ENCODE measurements around the gene PDGFRA. TPM values are rescaled to one million over a fixed set of nuclear protein-coding genes. Genes with fewer than 3 reads are reported as not detected.

PDGFRA gene
- 0.07 TPM for polyA plus RNA-seq (2013)

DNA sequence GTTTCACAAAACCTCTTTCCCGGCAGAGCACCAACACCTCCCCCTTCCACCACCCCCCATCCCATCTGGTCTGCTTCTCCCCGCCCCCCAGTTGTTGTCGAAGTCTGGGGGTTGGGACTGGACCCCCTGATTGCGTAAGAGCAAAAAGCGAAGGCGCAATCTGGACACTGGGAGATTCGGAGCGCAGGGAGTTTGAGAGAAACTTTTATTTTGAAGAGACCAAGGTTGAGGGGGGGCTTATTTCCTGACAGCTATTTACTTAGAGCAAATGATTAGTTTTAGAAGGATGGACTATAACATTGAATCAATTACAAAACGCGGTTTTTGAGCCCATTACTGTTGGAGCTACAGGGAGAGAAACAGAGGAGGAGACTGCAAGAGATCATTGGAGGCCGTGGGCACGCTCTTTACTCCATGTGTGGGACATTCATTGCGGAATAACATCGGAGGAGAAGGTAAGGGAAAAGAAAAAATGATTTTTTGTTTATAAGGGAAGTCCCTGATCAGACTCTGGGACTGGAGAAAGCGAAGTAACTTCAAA, at the start of gene PDGFRA:
TSS of gene PDGFRA (plus strand) at position 333 of the 541 bp plus-strand sequence. CDS start 29,476 bp downstream, outside the sequence.
- ChIA-PET CTCF (interaction anchor here (0.6 to 1.8 kb wide), 10 partner anchors 10 to 1496 kb away, joined by 3 to 5 read pairs (median 4); no protein-coding TSS in a partner anchor), POLR2A (no interaction called here)
- Histone ChIP-seq H3K4me1 (ENCODE audit: control extremely low read depth in 1 of 4, control insufficient read depth in 4 of 4, insufficient read depth in 4 of 4, low read length in 3 of 4) (peaks cover 0 to 75% (median 57%) of the 10 kb centered on the region in 4 experiments), H3K27ac (ENCODE audit: insufficient read depth in 1 of 2, low read depth in 1 of 2, low read length in 2 of 2, poor library complexity in 1 of 2, severe bottlenecking in 2 of 2) (no peak within 1 kb of the TSS), H3K9me3 (ENCODE audit: control extremely low read depth in 1 of 5, control insufficient read depth in 4 of 5, insufficient read depth in 2 of 5, low read depth in 1 of 5, low read length in 4 of 5) (peaks cover 0 to 2% (median 0%) of the 10 kb centered on the region in 5 experiments), H3K4me3 (ENCODE audit: control insufficient read depth in 1 of 7, extremely low read depth in 1 of 7, insufficient read depth in 4 of 7, low read depth in 2 of 7, low read length in 6 of 7) (peak within 1 kb of the TSS in 3 of 7 experiments; percentile 61 to 76 (median 71)), H3K36me3 (ENCODE audit: control insufficient read depth in 4 of 4, insufficient read depth in 4 of 4, low read length in 3 of 4) (no peaks in the 10 kb centered on the region), H3K27me3 (replicated peaks in 2 of 5; ENCODE audit: control insufficient read depth in 4 of 5, insufficient read depth in 5 of 5, low read length in 4 of 5) (peaks cover 0 to 90% (median 60%) of the 10 kb centered on the region in 5 experiments)
- 7% methylated on average over 11 of the region's 15 CpGs for WGBS (ENCODE audit: insufficient coverage)
- peak in 2 of 3 donors; percentile 14 to 24 for DNase-seq

DNA sequence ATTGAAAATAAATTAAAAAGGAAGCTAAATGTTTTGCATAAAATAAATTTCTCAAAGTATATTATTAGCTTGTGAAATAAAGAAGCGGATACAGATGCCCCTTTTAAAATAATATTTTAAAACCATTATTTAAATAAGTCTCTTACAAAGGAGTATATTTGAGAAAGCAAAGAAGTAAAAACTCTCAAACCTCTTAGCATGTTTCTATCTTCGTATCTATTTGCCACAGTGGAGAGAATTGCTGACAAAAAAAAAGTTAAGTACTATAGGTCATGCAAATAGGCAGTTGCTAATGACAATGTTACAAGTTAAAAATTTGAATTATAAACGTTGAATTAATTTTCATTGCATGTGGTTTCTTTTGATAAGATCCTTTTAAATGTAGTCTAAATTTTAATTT, 44.5 kb upstream of the PDGFRA start:
- no peaks in the 10 kb centered on the region for H3K4me1 ChIP-seq (ENCODE audit: control extremely low read depth in 1 of 4, control insufficient read depth in 4 of 4, insufficient read depth in 4 of 4, low read length in 3 of 4)
- no peak for DNase-seq
- no peaks in the 10 kb centered on the region for H3K36me3 ChIP-seq (ENCODE audit: control insufficient read depth in 4 of 4, insufficient read depth in 4 of 4, low read length in 3 of 4)
- no CpG with 5 or more reads among the region's 3 CpGs for WGBS (ENCODE audit: insufficient coverage)
- no peak overlapping the region for H3K27ac ChIP-seq (ENCODE audit: insufficient read depth in 1 of 2, low read depth in 1 of 2, low read length in 2 of 2, poor library complexity in 1 of 2, severe bottlenecking in 2 of 2)
- H3K9me3 ChIP-seq (ENCODE audit: control extremely low read depth in 1 of 5, control insufficient read depth in 4 of 5, insufficient read depth in 2 of 5, low read depth in 1 of 5, low read length in 4 of 5): no peaks in the 10 kb centered on the region
- POLR2A ChIA-PET: no interaction called here
- H3K27me3 ChIP-seq (replicated peaks in 2 of 5; ENCODE audit: control insufficient read depth in 4 of 5, insufficient read depth in 5 of 5, low read length in 4 of 5): no peaks in the 10 kb centered on the region
- CTCF ChIA-PET: interaction anchor here (1.3 kb wide), 1 partner anchor 10 kb away, joined by 3 read pairs; no protein-coding TSS in a partner anchor
- no peak overlapping the region for H3K4me3 ChIP-seq (ENCODE audit: control insufficient read depth in 1 of 7, extremely low read depth in 1 of 7, insufficient read depth in 4 of 7, low read depth in 2 of 7, low read length in 6 of 7)

DNA sequence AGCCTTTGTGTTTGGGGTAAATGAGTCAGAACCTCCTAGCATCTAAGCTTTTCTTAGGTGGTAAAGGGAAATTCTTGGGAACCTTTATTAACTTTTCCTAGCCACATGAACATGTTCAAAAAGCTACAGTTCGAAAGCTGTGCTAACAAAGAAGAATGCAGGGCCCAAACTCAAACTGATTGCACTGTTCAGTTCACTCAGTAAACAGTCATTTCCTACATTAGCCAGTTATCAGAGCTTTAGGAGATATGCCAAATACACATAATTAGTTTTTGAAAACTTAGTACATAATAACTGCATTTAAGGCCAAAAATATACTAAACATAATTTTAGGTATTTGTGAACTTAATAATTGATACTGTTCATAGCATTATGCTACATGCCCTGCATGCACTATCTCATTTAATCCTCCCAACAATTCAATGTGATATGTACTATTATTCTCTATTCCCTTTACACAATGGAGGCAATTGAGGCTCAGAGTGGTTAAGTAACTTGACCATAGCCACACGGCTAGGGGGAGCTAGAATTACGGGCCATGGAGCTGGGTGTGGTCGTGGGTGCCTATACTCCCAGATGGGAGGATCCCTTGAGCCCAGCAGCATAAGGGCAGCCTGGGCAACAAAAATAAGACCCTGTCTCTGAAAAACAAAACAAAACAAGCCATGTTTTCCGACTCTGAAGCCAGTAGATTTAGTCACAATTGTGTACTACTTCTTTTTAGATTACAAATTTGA, 43.9 kb upstream of the PDGFRA start:
- no peaks in the 10 kb centered on the region for H3K9me3 ChIP-seq (ENCODE audit: control extremely low read depth in 1 of 5, control insufficient read depth in 4 of 5, insufficient read depth in 2 of 5, low read depth in 1 of 5, low read length in 4 of 5)
- no peak overlapping the region for H3K27ac ChIP-seq (ENCODE audit: insufficient read depth in 1 of 2, low read depth in 1 of 2, low read length in 2 of 2, poor library complexity in 1 of 2, severe bottlenecking in 2 of 2)
- WGBS (ENCODE audit: insufficient coverage): 100% methylated on average over 4 of the region's 5 CpGs
- POLR2A ChIA-PET: no interaction called here
- no peaks in the 10 kb centered on the region for H3K36me3 ChIP-seq (ENCODE audit: control insufficient read depth in 4 of 4, insufficient read depth in 4 of 4, low read length in 3 of 4)
- H3K4me1 ChIP-seq (ENCODE audit: control extremely low read depth in 1 of 4, control insufficient read depth in 4 of 4, insufficient read depth in 4 of 4, low read length in 3 of 4): no peaks in the 10 kb centered on the region
- no peaks in the 10 kb centered on the region for H3K27me3 ChIP-seq (replicated peaks in 2 of 5; ENCODE audit: control insufficient read depth in 4 of 5, insufficient read depth in 5 of 5, low read length in 4 of 5)
- CTCF ChIA-PET: interaction anchor here (1.3 kb wide), 1 partner anchor 10 kb away, joined by 3 read pairs; no protein-coding TSS in a partner anchor
- DNase-seq: no peak
- H3K4me3 ChIP-seq (ENCODE audit: control insufficient read depth in 1 of 7, extremely low read depth in 1 of 7, insufficient read depth in 4 of 7, low read depth in 2 of 7, low read length in 6 of 7): no peak overlapping the region

DNA sequence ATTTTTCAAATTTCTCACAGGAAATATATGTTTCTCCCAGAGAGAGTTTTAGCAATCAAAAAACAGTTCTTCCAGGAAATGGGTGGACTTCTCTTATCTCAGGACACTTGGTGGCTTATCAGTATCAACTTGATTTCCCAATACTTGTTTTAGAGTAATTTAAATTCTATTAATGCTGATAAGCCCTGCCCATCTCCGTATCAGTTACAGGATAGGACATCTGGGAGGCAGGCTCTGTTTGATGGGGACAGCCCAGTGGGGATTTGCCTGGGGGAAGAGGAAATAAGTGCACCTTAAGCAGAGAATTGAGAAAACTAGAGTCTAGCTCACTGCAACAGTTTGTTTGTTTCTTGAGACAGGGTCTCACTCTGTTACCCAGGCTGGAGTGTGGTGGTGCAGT, 43.2 kb upstream of the PDGFRA start:
- ChIA-PET CTCF (no interaction called here), POLR2A (no interaction called here)
- Histone ChIP-seq H3K4me1 (ENCODE audit: control extremely low read depth in 1 of 4, control insufficient read depth in 4 of 4, insufficient read depth in 4 of 4, low read length in 3 of 4) (no peaks in the 10 kb centered on the region), H3K4me3 (ENCODE audit: control insufficient read depth in 1 of 7, extremely low read depth in 1 of 7, insufficient read depth in 4 of 7, low read depth in 2 of 7, low read length in 6 of 7) (no peak overlapping the region), H3K27me3 (replicated peaks in 2 of 5; ENCODE audit: control insufficient read depth in 4 of 5, insufficient read depth in 5 of 5, low read length in 4 of 5) (no peaks in the 10 kb centered on the region), H3K27ac (ENCODE audit: insufficient read depth in 1 of 2, low read depth in 1 of 2, low read length in 2 of 2, poor library complexity in 1 of 2, severe bottlenecking in 2 of 2) (no peak overlapping the region), H3K9me3 (ENCODE audit: control extremely low read depth in 1 of 5, control insufficient read depth in 4 of 5, insufficient read depth in 2 of 5, low read depth in 1 of 5, low read length in 4 of 5) (no peaks in the 10 kb centered on the region), H3K36me3 (ENCODE audit: control insufficient read depth in 4 of 4, insufficient read depth in 4 of 4, low read length in 3 of 4) (no peaks in the 10 kb centered on the region)
- no peak for DNase-seq
- WGBS (ENCODE audit: insufficient coverage): 0% methylated on average over 1 of the region's 1 CpG

DNA sequence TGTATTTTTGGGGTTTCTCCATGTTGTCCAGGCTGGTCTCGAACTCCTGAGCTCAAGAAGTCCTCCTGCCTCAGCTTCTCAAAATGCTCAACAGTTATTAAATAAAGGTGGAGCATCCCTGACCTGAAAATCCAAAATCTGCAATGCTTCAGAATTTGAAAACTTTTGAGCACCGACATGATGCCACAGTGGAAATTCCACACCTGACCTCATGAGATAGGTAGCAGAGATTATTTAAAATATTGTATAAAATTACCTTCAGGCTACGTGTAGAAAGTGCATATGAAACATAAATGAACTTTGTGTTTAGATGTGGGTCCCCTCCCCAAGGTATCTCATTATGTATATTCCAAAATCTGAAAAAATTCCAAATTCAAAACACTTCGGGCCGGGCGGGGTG, 42.7 kb upstream of the PDGFRA start:
- Histone ChIP-seq H3K27me3 (replicated peaks in 2 of 5; ENCODE audit: control insufficient read depth in 4 of 5, insufficient read depth in 5 of 5, low read length in 4 of 5) (no peaks in the 10 kb centered on the region), H3K36me3 (ENCODE audit: control insufficient read depth in 4 of 4, insufficient read depth in 4 of 4, low read length in 3 of 4) (no peaks in the 10 kb centered on the region), H3K27ac (ENCODE audit: insufficient read depth in 1 of 2, low read depth in 1 of 2, low read length in 2 of 2, poor library complexity in 1 of 2, severe bottlenecking in 2 of 2) (no peak overlapping the region), H3K9me3 (ENCODE audit: control extremely low read depth in 1 of 5, control insufficient read depth in 4 of 5, insufficient read depth in 2 of 5, low read depth in 1 of 5, low read length in 4 of 5) (no peaks in the 10 kb centered on the region), H3K4me3 (ENCODE audit: control insufficient read depth in 1 of 7, extremely low read depth in 1 of 7, insufficient read depth in 4 of 7, low read depth in 2 of 7, low read length in 6 of 7) (no peak overlapping the region), H3K4me1 (ENCODE audit: control extremely low read depth in 1 of 4, control insufficient read depth in 4 of 4, insufficient read depth in 4 of 4, low read length in 3 of 4) (no peaks in the 10 kb centered on the region)
- ChIA-PET CTCF (no interaction called here), POLR2A (interaction anchor here (0.6 kb wide), 1 partner anchor 42 kb away, joined by 3 read pairs; no protein-coding TSS in a partner anchor)
- DNase-seq: no peak
- WGBS (ENCODE audit: insufficient coverage): 88% methylated on average over 1 of the region's 6 CpGs

DNA sequence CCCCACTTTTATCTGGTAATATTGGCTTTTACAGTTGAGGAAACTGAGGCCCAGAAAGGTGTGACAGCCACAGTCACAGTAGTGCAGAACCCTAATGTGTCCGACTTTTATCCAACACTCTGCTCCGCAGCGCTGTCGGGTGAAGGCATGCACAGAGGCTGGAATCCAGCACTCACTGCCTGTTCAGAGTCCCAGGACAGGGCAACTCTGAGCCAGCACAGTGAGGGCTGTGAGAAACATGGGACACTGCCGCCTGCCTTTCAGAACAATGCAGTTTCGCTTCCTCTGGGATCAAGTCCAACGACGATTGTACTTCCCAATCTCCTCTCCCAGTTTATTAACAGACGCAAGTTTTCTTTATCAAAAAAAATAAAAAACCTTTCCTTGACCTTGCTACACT, 41.9 kb upstream of the PDGFRA start:
- H3K4me3 ChIP-seq (ENCODE audit: control insufficient read depth in 1 of 7, extremely low read depth in 1 of 7, insufficient read depth in 4 of 7, low read depth in 2 of 7, low read length in 6 of 7): no peak overlapping the region

DNA sequence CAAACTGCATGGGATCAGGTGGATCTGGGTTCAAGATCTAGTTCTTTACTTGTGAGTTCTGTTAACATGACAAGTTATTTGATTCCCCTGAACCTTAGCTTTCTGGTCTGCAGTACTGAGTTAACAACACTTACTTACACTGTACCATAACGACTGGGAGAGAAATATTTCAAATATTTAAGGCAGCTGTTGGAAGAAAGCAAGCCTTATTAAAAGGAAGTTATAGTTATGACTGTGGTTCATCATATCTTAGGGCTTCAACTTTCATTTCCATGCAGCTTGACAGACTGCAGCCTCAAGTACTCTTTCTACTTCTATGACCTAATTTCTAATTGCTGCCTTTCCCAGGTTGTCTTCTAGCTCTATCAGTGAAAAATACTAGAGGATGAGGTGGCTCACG, 40.0 kb upstream of the PDGFRA start:
- ChIA-PET POLR2A (no interaction called here), CTCF (interaction anchor here (0.8 kb wide), 1 partner anchor 40 kb away, joined by 3 read pairs; no protein-coding TSS in a partner anchor)
- no peaks in the 10 kb centered on the region for H3K27me3 ChIP-seq (replicated peaks in 2 of 5; ENCODE audit: control insufficient read depth in 4 of 5, insufficient read depth in 5 of 5, low read length in 4 of 5)
- peak in 2 of 3 donors; percentile 9 to 16 for DNase-seq
- no peaks in the 10 kb centered on the region for H3K4me1 ChIP-seq (ENCODE audit: control extremely low read depth in 1 of 4, control insufficient read depth in 4 of 4, insufficient read depth in 4 of 4, low read length in 3 of 4)
- 100% methylated on average over 1 of the region's 2 CpGs for WGBS (ENCODE audit: insufficient coverage)
- no peak overlapping the region for H3K27ac ChIP-seq (ENCODE audit: insufficient read depth in 1 of 2, low read depth in 1 of 2, low read length in 2 of 2, poor library complexity in 1 of 2, severe bottlenecking in 2 of 2)
- H3K36me3 ChIP-seq (ENCODE audit: control insufficient read depth in 4 of 4, insufficient read depth in 4 of 4, low read length in 3 of 4): no peaks in the 10 kb centered on the region
- H3K9me3 ChIP-seq (ENCODE audit: control extremely low read depth in 1 of 5, control insufficient read depth in 4 of 5, insufficient read depth in 2 of 5, low read depth in 1 of 5, low read length in 4 of 5): no peaks in the 10 kb centered on the region
- no peak overlapping the region for H3K4me3 ChIP-seq (ENCODE audit: control insufficient read depth in 1 of 7, extremely low read depth in 1 of 7, insufficient read depth in 4 of 7, low read depth in 2 of 7, low read length in 6 of 7)

More for the DNA sequence above, 41.9 kb upstream of the PDGFRA start:
- no peak for DNase-seq
- Histone ChIP-seq H3K36me3 (ENCODE audit: control insufficient read depth in 4 of 4, insufficient read depth in 4 of 4, low read length in 3 of 4) (no peaks in the 10 kb centered on the region), H3K27ac (ENCODE audit: insufficient read depth in 1 of 2, low read depth in 1 of 2, low read length in 2 of 2, poor library complexity in 1 of 2, severe bottlenecking in 2 of 2) (no peak overlapping the region), H3K9me3 (ENCODE audit: control extremely low read depth in 1 of 5, control insufficient read depth in 4 of 5, insufficient read depth in 2 of 5, low read depth in 1 of 5, low read length in 4 of 5) (no peaks in the 10 kb centered on the region), H3K27me3 (replicated peaks in 2 of 5; ENCODE audit: control insufficient read depth in 4 of 5, insufficient read depth in 5 of 5, low read length in 4 of 5) (no peaks in the 10 kb centered on the region), H3K4me1 (ENCODE audit: control extremely low read depth in 1 of 4, control insufficient read depth in 4 of 4, insufficient read depth in 4 of 4, low read length in 3 of 4) (no peaks in the 10 kb centered on the region)
- ChIA-PET POLR2A (no interaction called here), CTCF (interaction anchor here (0.6 kb wide), 1 partner anchor 1163 kb away, joined by 3 read pairs; no protein-coding TSS in a partner anchor)
- WGBS (ENCODE audit: insufficient coverage): 94% methylated on average over 9 of the region's 9 CpGs

All from common myeloid progenitor, CD34-positive (primary cell).